ENCODE results near the gene UBA5. TPM values are rescaled to one million over a fixed set of nuclear protein-coding genes. Genes with fewer than 3 reads are reported as not detected.
A peak's percentile ranks its signal among the peaks of the same experiment; 100 is the strongest.
"Not testable (repeated sequence)": the region's sequence is repeated elsewhere in the genome, so short reads cannot be mapped to it uniquely, and the experiment has no call there.

UBA5 gene
- total RNA-seq, result 74.3 and 81.1 TPM in 2 replicates

DNA sequence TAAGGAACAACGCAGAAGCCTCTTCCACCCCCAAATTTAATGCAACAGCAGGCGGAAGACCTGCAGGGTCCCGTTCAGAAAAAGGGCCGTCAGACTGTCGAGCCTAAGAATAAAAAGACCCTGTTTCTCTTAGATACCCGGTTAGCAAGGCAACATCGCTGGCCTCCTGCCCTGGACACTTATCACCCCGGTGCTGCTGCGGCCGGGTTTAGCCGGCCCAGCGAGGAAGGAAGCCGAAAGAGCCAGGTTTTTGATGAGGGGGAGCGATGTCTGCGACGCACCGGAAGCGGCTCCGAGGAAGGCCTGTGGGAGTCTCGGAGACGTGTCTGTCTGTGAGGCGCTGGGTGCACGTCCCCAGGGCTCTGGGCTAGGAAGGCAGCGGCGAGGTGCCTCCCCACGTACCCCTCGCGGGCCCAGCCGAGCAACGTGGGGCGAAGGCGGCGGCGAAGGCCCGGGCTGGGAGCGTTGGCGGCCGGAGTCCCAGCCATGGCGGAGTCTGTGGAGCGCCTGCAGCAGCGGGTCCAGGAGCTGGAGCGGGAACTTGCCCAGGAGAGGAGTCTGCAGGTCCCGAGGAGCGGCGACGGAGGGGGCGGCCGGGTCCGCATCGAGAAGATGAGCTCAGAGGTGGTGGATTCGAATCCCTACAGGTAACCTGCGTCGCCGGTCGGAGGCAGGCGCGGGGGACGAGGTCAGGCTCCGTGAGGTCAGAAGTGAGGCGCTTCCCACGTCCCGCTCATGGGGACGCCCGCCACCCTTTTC lies at the start of gene UBA5:
UBA5 (plus strand) TSS at position 278 of the 759 bp plus-strand sequence; CDS start at position 487, 209 bp downstream.
- H3K4me1 Mint-ChIP-seq (ENCODE audit: low read depth), result peaks cover 52% of the 10 kb centered on the region

DNA sequence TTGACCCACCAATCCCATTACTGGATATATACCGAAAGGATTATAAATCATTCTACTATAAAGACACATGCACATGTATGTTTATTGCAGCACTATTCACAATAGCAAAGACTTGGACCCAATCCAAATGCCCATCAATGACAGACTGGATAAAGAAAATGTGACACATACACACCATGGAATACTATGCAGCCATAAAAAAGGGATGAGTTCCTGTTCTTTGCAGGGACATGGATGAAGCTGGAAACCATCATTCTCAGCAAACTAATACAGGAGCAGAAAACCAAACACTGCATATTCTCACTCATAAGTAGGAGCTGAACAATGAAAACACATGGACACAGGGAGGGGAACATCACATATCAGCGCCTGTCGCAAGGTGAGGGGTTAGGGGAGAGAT lies 44.8 kb upstream of the UBA5 start:
- Mint-ChIP-seq H3K9me3 (peaks cover 14% of the 10 kb centered on the region), H3K36me3 (ENCODE audit: low read depth) (peaks cover 27% of the 10 kb centered on the region)
- H3K4me1 Mint-ChIP-seq (ENCODE audit: low read depth); DNase-seq (ENCODE audit: low spot score); H3K27me3 Mint-ChIP-seq (ENCODE audit: insufficient read depth); H3K27ac Mint-ChIP-seq; H3K4me3 Mint-ChIP-seq; intact Hi-C loops (cut with micrococcal nuclease): not testable (repeated sequence)

More for the DNA sequence above, at the start of gene UBA5:
- peak within 1 kb of the TSS; percentile 97 for H3K4me3 Mint-ChIP-seq
- peak; percentile 65 for DNase-seq (ENCODE audit: low spot score)
- no peaks in the 10 kb centered on the region for H3K9me3 Mint-ChIP-seq
- intact Hi-C loops (cut with micrococcal nuclease), result loop anchor here (1.0 kb wide), 6 partner anchors 62 to 1145 kb away; partner anchors contain the start of genes CDV3, DNAJC13, NPHP3 and SRPRB
- peaks cover 30% of the 10 kb centered on the region for H3K36me3 Mint-ChIP-seq (ENCODE audit: low read depth)
- H3K27me3 Mint-ChIP-seq (ENCODE audit: insufficient read depth), result no peaks in the 10 kb centered on the region
- peak within 1 kb of the TSS; percentile 98 for H3K27ac Mint-ChIP-seq

DNA sequence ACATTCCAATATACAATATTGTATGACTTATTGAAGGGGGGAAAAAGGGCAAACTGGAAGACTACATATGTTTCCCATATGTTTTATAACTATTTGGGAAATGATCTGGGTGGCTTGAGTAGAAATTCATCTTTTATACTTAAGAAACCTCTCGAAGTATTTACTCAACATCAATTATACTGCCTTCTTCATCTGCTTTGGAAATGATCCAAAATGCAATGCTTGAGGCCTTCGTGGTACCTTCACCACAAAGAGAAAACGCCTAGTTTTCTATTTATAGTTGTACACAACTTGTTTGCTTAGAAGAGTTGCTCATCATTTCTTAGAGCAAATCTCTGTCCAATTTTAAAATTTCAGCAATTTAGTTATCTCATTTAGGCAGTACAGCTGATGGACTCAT lies 44.2 kb upstream of the UBA5 start:
- no peaks in the 10 kb centered on the region for H3K27me3 Mint-ChIP-seq (ENCODE audit: insufficient read depth)
- H3K27ac Mint-ChIP-seq, result no peak overlapping the region
- H3K4me3 Mint-ChIP-seq, result no peak overlapping the region
- peaks cover 29% of the 10 kb centered on the region for H3K36me3 Mint-ChIP-seq (ENCODE audit: low read depth)
- no peak for DNase-seq (ENCODE audit: low spot score)
- intact Hi-C loops (cut with micrococcal nuclease), result no loop called here
- H3K9me3 Mint-ChIP-seq, result peaks cover 14% of the 10 kb centered on the region
- no peaks in the 10 kb centered on the region for H3K4me1 Mint-ChIP-seq (ENCODE audit: low read depth)

DNA sequence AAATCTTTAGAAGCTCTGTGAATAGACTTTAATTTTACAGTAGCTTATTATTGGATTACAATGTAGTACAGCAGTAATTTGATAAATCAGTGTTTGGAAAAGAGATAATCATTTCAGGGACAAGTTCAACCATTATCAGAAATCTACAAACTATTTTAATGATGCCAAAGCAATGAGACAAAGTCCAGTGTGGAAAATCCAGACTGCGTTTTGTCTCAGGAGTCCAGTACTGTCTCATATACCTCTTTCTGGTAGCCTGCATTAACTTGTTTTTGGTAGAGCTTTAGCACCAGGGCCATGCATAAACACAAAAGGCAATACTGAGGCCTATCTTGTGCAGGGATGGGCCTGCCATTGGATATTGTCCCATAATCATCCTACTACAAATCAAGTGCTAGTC lies 43.3 kb upstream of the UBA5 start:
- Mint-ChIP-seq H3K9me3 (peaks cover 10% of the 10 kb centered on the region), H3K36me3 (ENCODE audit: low read depth) (peaks cover 24% of the 10 kb centered on the region), H3K27ac (no peak overlapping the region), H3K4me3 (no peak overlapping the region), H3K4me1 (ENCODE audit: low read depth) (no peaks in the 10 kb centered on the region), H3K27me3 (ENCODE audit: insufficient read depth) (no peaks in the 10 kb centered on the region)
- no peak for DNase-seq (ENCODE audit: low spot score)
- intact Hi-C loops (cut with micrococcal nuclease), result no loop called here

DNA sequence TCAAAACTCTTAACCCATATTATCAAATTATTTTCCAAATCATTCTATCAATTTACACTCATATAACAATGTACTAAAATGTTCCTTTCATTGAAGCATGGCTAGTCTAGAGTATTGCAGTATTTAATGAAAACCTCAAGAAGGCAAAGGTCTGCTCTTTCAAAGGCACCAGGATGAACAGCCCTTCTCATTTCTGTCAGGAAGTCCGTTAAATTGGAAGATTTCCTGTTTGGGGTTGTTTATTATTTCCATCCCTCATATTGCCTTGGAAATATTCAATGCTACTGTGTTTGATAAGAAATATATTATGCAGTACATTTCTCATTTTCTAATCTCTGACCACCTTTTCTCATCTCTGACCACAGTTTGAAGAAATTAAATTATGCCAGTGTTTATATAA lies 38.0 kb upstream of the UBA5 start:
- no peak for DNase-seq (ENCODE audit: low spot score)
- H3K27me3 Mint-ChIP-seq (ENCODE audit: insufficient read depth), result no peaks in the 10 kb centered on the region
- peaks cover 18% of the 10 kb centered on the region for H3K36me3 Mint-ChIP-seq (ENCODE audit: low read depth)
- intact Hi-C loops (cut with micrococcal nuclease), result no loop called here
- no peak overlapping the region for H3K4me3 Mint-ChIP-seq
- no peaks in the 10 kb centered on the region for H3K9me3 Mint-ChIP-seq
- H3K27ac Mint-ChIP-seq, result no peak overlapping the region
- no peaks in the 10 kb centered on the region for H3K4me1 Mint-ChIP-seq (ENCODE audit: low read depth)

DNA sequence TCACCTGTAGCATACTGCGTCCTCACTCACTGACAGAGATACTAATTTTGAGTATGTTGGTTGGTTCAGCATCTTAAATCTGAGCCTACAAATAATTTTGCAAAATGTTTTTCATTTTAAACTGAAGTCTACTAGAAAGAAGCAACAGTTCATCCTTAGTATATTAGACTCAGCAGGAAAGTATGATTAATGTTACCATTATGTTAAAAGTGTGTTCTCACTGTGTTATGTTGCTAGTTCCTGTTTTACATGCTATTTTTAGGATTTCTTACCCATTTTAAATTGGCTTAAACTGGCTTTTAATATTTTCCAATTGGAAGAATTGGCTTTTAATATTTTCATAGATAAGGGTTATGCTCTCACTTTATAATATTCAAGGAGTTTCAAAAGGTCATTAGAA lies 37.4 kb upstream of the UBA5 start:
- intact Hi-C loops (cut with micrococcal nuclease), result no loop called here
- no peak overlapping the region for H3K4me3 Mint-ChIP-seq
- no peaks in the 10 kb centered on the region for H3K27me3 Mint-ChIP-seq (ENCODE audit: insufficient read depth)
- no peaks in the 10 kb centered on the region for H3K4me1 Mint-ChIP-seq (ENCODE audit: low read depth)
- H3K27ac Mint-ChIP-seq, result no peak overlapping the region
- DNase-seq (ENCODE audit: low spot score), result no peak
- H3K9me3 Mint-ChIP-seq, result no peaks in the 10 kb centered on the region
- peaks cover 14% of the 10 kb centered on the region for H3K36me3 Mint-ChIP-seq (ENCODE audit: low read depth)

DNA sequence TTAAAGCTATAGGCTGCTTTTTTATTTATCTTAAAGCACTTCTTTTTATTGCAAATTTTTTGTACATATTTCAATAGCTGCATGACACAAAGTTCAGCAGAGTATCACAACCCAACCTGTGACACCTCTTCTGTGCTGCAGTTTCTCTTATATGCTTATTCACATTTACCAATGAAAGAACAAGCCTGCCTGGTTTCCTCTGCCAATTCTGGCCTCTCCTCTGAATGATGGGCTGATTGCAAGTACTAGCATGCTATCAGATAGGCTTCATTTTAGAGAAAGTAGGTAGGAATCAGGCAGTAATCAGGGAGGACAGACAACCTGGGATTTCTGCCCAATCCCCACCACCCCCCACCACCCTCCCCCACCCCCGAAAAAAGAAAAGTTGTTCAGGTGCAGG lies 36.5 kb upstream of the UBA5 start:
- Mint-ChIP-seq H3K4me1 (ENCODE audit: low read depth) (no peaks in the 10 kb centered on the region), H3K27ac (no peak overlapping the region), H3K4me3 (no peak overlapping the region), H3K27me3 (ENCODE audit: insufficient read depth) (no peaks in the 10 kb centered on the region), H3K36me3 (ENCODE audit: low read depth) (peaks cover 17% of the 10 kb centered on the region), H3K9me3 (no peaks in the 10 kb centered on the region)
- no peak for DNase-seq (ENCODE audit: low spot score)
- intact Hi-C loops (cut with micrococcal nuclease), result no loop called here

DNA sequence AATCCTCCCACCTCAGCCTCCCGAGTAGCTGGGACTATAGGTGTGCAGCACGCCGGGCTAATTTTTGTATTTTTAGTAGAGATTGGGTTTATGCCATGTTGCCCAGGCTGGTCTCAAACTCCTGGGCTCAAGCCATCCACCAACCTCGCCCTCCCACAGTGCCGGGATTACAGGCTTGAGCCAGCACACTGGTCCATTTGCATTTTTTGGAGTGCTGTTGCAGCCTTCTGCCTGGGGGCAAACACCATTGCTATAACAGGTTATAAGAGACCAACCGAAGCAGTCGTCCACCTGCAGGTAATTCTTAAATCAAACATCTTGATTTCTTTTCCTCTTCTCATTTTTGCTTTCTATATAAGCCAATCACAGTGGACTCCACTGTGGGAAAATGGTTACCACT lies 35.3 kb upstream of the UBA5 start:
- Mint-ChIP-seq H3K4me1 (ENCODE audit: low read depth) (peaks cover 2% of the 10 kb centered on the region), H3K27ac (peak overlapping the region; percentile 27), H3K9me3 (no peaks in the 10 kb centered on the region), H3K27me3 (ENCODE audit: insufficient read depth) (no peaks in the 10 kb centered on the region), H3K36me3 (ENCODE audit: low read depth) (peaks cover 20% of the 10 kb centered on the region), H3K4me3 (no peak overlapping the region)
- intact Hi-C loops (cut with micrococcal nuclease), result no loop called here
- no peak for DNase-seq (ENCODE audit: low spot score)

DNA sequence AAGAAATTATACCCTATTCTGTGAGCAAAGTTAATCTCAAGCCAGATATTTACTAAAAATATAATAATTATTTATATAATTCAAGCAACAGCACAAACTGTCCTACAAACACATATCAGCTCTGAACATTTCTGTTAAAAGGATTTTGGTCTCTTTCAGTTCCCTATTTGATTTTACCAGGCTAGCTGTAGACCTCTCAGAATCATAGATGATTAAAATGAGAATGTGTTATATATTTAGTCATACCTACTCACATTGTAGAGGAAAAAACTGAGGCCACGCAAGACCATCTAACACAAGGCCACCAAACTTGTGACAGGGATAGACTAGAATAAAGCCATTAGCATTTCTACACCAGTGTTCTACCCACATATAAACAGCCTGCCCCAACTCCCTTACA lies 34.5 kb upstream of the UBA5 start:
- Mint-ChIP-seq H3K27ac (no peak overlapping the region), H3K4me1 (ENCODE audit: low read depth) (peaks cover 7% of the 10 kb centered on the region), H3K36me3 (ENCODE audit: low read depth) (peaks cover 23% of the 10 kb centered on the region), H3K9me3 (no peaks in the 10 kb centered on the region), H3K4me3 (no peak overlapping the region), H3K27me3 (ENCODE audit: insufficient read depth) (no peaks in the 10 kb centered on the region)
- intact Hi-C loops (cut with micrococcal nuclease), result no loop called here
- no peak for DNase-seq (ENCODE audit: low spot score)

DNA sequence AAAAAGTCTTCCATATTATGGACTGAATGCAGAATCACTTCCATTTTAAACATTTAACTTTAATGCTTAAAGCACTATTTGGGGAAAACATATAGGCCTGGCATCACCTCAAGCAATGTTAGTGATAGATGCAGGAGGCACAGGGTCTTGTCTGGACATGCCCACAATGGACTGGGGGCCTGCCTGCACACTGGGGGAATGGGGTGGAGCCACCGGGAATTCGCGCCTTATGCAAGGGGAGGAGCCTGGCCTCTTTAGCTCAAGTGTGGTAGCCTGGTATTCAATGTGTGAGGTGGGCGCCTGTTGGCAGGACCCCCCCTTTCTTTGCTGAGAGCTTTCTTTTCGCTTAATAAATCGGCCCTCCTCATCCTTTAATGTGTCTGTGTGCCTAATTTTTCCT lies 33.2 kb upstream of the UBA5 start:
- H3K4me1 Mint-ChIP-seq (ENCODE audit: low read depth), result peaks cover 7% of the 10 kb centered on the region
- no peaks in the 10 kb centered on the region for H3K9me3 Mint-ChIP-seq
- DNase-seq (ENCODE audit: low spot score), result no peak
- H3K36me3 Mint-ChIP-seq (ENCODE audit: low read depth), result peaks cover 21% of the 10 kb centered on the region
- no peak overlapping the region for H3K4me3 Mint-ChIP-seq
- no peaks in the 10 kb centered on the region for H3K27me3 Mint-ChIP-seq (ENCODE audit: insufficient read depth)
- no peak overlapping the region for H3K27ac Mint-ChIP-seq
- intact Hi-C loops (cut with micrococcal nuclease), result no loop called here

DNA sequence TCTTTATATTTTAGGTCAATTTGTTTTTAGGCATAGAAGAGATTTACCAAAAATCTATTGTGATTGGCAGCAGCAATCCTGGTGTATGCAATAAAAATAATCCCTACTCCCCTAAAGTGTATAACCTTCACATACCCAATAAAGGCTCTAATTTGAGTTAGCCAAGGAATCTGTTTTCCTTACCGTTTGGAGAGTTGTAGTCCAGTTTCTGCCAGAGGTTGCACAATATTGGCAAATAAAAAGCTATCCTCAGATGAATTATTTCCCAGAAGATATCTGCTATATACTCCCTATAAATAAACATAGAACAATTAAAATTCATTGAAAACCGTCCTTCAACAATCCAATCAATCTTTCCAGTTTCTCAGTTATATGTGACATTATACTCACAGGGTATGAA lies 32.0 kb upstream of the UBA5 start:
- Mint-ChIP-seq H3K27me3 (ENCODE audit: insufficient read depth) (no peaks in the 10 kb centered on the region), H3K36me3 (ENCODE audit: low read depth) (peaks cover 25% of the 10 kb centered on the region), H3K4me3 (no peak overlapping the region), H3K4me1 (ENCODE audit: low read depth) (peaks cover 7% of the 10 kb centered on the region), H3K9me3 (no peaks in the 10 kb centered on the region), H3K27ac (no peak overlapping the region)
- no peak for DNase-seq (ENCODE audit: low spot score)
- intact Hi-C loops (cut with micrococcal nuclease), result no loop called here

DNA sequence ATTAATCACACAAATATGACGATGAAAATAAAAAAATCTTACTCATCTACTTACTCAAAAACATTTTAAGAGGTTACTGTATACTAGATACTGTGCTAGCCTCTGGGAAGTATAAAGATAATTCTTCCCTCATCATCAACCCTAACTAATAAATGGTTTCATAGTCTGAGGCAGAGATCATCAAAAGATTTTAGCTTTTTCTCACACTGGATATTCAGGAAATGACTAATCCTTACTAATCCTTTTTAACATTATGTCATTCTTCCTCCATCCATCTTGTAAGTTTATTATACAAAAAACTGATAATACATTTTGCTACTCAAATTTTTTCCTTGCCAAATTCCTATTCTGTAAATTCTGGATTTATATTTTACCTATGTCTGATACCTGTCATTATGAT lies 30.2 kb upstream of the UBA5 start:
- no peak for DNase-seq (ENCODE audit: low spot score)
- intact Hi-C loops (cut with micrococcal nuclease), result no loop called here
- Mint-ChIP-seq H3K4me1 (ENCODE audit: low read depth) (peaks cover 7% of the 10 kb centered on the region), H3K36me3 (ENCODE audit: low read depth) (peaks cover 30% of the 10 kb centered on the region), H3K9me3 (no peaks in the 10 kb centered on the region), H3K4me3 (no peak overlapping the region), H3K27me3 (ENCODE audit: insufficient read depth) (no peaks in the 10 kb centered on the region), H3K27ac (no peak overlapping the region)

DNA sequence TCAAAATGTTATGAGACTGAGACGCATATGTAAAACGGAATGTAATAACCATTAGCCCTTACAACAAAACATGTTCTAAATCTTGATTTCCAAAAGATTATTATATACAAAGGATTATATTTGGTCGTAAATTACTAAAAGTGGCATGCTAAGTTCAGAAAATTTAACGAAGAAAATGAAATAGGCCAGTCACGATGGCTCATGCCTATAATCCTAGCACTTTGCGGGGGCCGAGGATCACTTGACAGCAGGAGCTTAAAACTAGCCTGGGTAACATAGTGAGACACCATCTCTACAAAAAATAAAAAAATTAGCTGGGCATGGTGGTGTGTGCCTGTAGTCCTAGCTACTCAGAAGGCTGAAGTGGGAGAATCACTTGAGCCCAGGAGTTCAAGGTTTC lies 29.5 kb upstream of the UBA5 start:
- Mint-ChIP-seq H3K4me3 (no peak overlapping the region), H3K27me3 (ENCODE audit: insufficient read depth) (no peaks in the 10 kb centered on the region), H3K9me3 (no peaks in the 10 kb centered on the region), H3K27ac (no peak overlapping the region), H3K4me1 (ENCODE audit: low read depth) (peaks cover 7% of the 10 kb centered on the region), H3K36me3 (ENCODE audit: low read depth) (peaks cover 35% of the 10 kb centered on the region)
- DNase-seq (ENCODE audit: low spot score), result no peak
- intact Hi-C loops (cut with micrococcal nuclease), result no loop called here

DNA sequence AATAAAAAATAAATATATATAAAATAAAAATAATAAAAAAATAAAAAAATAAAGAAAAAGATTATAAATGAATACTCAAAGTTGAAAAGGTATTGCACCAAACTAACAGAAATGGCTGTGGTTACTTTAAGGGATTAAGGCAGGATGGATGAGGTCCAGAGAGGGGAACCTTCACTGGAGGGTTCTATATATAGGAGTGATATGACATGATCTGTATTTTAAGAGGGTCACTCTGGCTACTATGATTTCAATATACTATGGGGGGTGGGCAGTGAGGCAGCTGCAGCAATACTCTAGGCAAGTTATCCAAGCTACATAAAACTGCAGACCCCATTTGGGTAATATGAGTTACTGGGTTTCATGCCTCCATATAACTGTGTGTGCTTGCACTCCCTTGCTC lies 25.1 kb upstream of the UBA5 start:
- Mint-ChIP-seq H3K9me3 (no peaks in the 10 kb centered on the region), H3K4me3 (no peak overlapping the region), H3K27me3 (ENCODE audit: insufficient read depth) (no peaks in the 10 kb centered on the region), H3K27ac (no peak overlapping the region), H3K4me1 (ENCODE audit: low read depth) (peaks cover 2% of the 10 kb centered on the region), H3K36me3 (ENCODE audit: low read depth) (peaks cover 32% of the 10 kb centered on the region)
- no peak for DNase-seq (ENCODE audit: low spot score)
- intact Hi-C loops (cut with micrococcal nuclease), result no loop called here

Measured in activated T-helper 1 cell treated with anti-CD3 and anti-CD28 coated beads, Interleukin-12 subunit alpha, Interleukin-12 subunit beta, Interleukin-2, Interleukin-4 antibody, amounts not matched to agents 30 ng/mL and 10 ng/mL and 1 ng/mL, durations not matched to agents 14 hours and 24 hours and 36 hours (primary cell).